ENCODE measurements around the gene ARNT2. TPM values are rescaled to one million over a fixed set of nuclear protein-coding genes. Genes with fewer than 3 reads are reported as not detected.

Gene ARNT2
- total and polyA plus RNA-seq, 2 of the 13 experiments (the other 11 are each of a cell fraction or from before 2014, with no cell fraction given) = 0.69 to 1.7 TPM

GRCh38 chr15:80433836-80434235, 29.7 kb downstream of the ARNT2 start (continued):
- TF ChIP-seq HBP1 (CRISPR knock-in tag; IDR thresholded peaks at IDR 0.05; ENCODE audit: low read depth) = no peak

GRCh38 chr15:80434926-80435720, 30.9 kb downstream of the ARNT2 start:
- in situ Hi-C loops (cut with HindIII; ENCODE audit: extremely low pct_ligation_motif_present, low pct_unique_long_range_greater_than_20kb) (no loop called here), intact Hi-C loops (cut with micrococcal nuclease; ENCODE audit: unreplicated experiment) (no loop called here)
- Histone ChIP-seq H3K27me3 (ENCODE audit: control insufficient read depth in 1 of 2, insufficient read depth in 2 of 2, low read length in 2 of 2) (peaks cover 0 to 3% of the 10 kb centered on the region in 2 experiments; a peak in 1 of 5 replicates), H3K79me2 (ENCODE audit: insufficient read depth, low read length) (no peaks in the 10 kb centered on the region), H3K4me1 (ENCODE audit: insufficient read depth, low read length) (peaks cover 34% of the 10 kb centered on the region), H3K4me2 (ENCODE audit: low read depth, low read length) (peak overlapping the region; percentile 61), H3K9ac (ENCODE audit: insufficient read depth, low read depth, low read length) (no peak overlapping the region), H3K27ac (ENCODE audit: extremely low read length, insufficient read depth, low read length) (no peak overlapping the region), H3K9me3 (ENCODE audit: low read length) (no peaks in the 10 kb centered on the region), H3K36me3 (replicated peaks in 1 of 2; ENCODE audit: control insufficient read depth in 1 of 2, insufficient read depth in 2 of 2, low read length in 2 of 2) (no peaks in the 10 kb centered on the region), H2AFZ (ENCODE audit: low read length) (no peak overlapping the region), H4K20me1 (ENCODE audit: insufficient read depth, low read length) (no peaks in the 10 kb centered on the region), H3K4me3 (replicated peaks in 1 of 3; ENCODE audit: insufficient read depth in 1 of 3, low read depth in 2 of 3, low read length in 3 of 3) (no peak overlapping the region; a peak in 1 of 6 replicates)
- ChIA-PET POLR2A (no interaction called here), CTCF (ENCODE audit: low intra/inter-chr PET ratio, low total read pairs) (no interaction called here)
- 46% methylated on average over 10 of the region's 13 CpGs for WGBS (ENCODE audit: low lambda C conversion rate)
- no TSS peak for BruUV-seq (replicated peaks)
- FAIRE-seq = peak; percentile 30
- peak; percentile 71 for DNase-seq (ENCODE audit: low spot score)
- peak; percentile 85 for ATAC-seq
- TF ChIP-seq SRF (IDR thresholded peaks at IDR 0.05; ENCODE audit: low read depth, low read length) = no peak
- TF ChIP-seq RERE (CRISPR knock-in tag; IDR thresholded peaks at IDR 0.05; ENCODE audit: low read depth) = no peak
- TF ChIP-seq XRCC5 (optimal IDR thresholded peaks at IDR 0.05; ENCODE audit: low read length) = no peak
- TF ChIP-seq FOXA1 (IDR thresholded peaks at IDR 0.05) = no peak
- TF ChIP-seq FOXA1 (CRISPR knock-in tag; IDR thresholded peaks at IDR 0.05) = 0 out of 2 replicates have a peak, but pooled peaks have one; percentile 4
- no peak for TF ChIP-seq GLMP (CRISPR knock-in tag; IDR thresholded peaks at IDR 0.05; ENCODE audit: borderline replicate concordance)
- TF ChIP-seq RBAK (CRISPR knock-in tag; IDR thresholded peaks at IDR 0.05) = no peak
- TF ChIP-seq KLF13 (CRISPR knock-in tag; IDR thresholded peaks at IDR 0.05) = no peak
- no peak for TF ChIP-seq ZNF577 (CRISPR knock-in tag; IDR thresholded peaks at IDR 0.05; ENCODE audit: borderline replicate concordance, low read depth)
- TF ChIP-seq POGZ (CRISPR knock-in tag; IDR thresholded peaks at IDR 0.05) = no peak
- TF ChIP-seq NR2F2 (IDR thresholded peaks at IDR 0.05; ENCODE audit: borderline replicate concordance, low read depth) = 0 out of 2 replicates have a peak, but pooled peaks have one; percentile 32
- peak; percentile 54; the same call in 1 of the 2 replicates for TF ChIP-seq SP5 (CRISPR knock-in tag; IDR thresholded peaks at IDR 0.05; ENCODE audit: borderline replicate concordance, low read depth)
- peak; percentile 47; the same call in 1 of the 2 replicates for TF ChIP-seq SALL1 (CRISPR knock-in tag; IDR thresholded peaks at IDR 0.05)

Data from HepG2 (cell line).